HuH-7.5 (cell line): ENCODE data around the gene MXI1.
A peak's percentile ranks its signal among the peaks of the same experiment; 100 is the strongest.

Experiments
- DNase-seq: peaks from one replicate; pipeline ENCODE4 v3.0.0; 2011; ENCODE audit warnings: low spot score

Gene MXI1

DNA sequence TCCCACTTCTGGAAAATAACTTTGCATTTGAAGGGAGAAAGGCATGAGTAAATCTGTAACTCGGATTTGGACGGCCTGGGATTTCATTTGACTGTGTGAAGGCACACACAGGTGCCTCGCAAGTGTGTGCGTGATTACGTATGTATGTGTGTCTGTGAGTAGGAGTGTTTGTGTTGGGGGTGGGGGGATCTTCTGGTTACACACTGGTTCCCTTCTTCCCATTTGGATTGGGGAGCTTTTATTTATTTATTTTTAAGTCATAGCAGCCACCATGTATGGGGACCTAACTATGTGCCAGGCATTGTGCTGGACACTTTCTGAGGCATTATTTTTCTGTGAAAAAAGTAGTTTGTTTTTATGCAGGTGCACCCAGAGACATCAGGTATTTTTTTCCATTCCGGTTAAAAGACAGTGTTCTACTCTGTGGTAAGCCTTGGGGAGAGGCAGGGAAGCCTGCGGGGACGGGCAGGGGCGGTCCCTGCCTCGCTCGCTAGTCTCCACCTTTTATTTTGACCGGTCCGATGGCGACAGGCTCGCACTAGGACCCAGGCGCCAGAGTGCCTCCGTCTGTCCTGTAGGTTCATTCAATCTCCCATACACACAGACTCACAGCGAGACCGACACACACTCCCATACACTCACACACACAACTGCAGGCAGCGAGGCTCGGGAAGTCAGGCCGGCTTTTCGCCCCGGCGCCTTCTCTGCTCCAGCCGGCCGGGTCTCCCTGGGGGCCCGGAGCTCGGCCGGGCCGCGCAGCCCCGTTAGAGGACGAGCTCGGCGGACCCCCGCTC lies at the start of gene MXI1:
Gene MXI1, plus strand, starts transcription at position 595 of the 794 bp plus-strand sequence. CDS start 204 bp downstream, outside the sequence.
- peak; percentile 91 for DNase-seq

DNA sequence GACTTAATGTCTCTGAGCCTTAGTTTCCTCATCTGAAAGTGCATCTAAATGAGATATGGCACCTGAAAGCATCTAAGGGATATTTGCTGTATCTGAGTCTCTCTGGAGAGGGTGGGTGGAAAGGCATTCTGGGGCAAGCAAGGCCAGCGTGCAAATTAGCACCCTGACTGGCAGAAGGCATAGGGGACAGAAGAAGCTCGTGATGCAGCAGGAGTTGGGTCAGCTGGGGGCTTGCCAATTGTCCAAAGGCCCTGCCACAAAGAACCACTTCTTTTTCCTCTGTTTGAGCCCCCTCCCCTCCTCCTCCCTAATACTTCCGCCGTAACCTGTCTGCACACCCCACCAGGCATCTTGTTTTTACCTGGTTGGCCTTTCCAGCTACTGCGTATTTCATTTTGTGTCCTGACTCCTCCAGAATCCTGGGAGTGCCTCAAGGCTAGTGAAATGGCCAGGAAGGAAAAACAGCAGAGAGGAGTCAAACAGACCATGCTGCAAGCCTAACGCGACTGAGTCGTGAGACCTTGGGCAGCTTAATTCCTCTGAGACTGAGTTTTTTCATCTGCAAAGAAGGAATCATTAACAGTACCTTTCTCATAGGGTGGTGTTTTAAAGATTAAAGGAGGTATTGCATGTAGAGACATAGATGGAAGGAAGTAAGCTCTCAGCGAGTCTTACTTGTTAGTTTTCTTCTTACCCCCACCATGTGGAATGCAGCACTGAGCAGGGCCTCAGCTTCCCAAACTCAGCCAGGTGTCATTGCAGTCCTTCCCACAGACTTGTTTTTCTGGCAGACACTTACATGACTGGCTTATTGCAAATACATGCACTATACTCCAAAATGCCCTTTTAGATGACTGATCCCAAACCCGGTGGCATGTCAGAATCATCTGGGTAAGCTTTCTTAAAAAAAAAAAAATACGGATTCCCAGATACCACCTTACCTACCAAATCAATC lies 49.1 kb upstream of the MXI1 start:
- DNase-seq, result no peak

- DNase-seq, result no peak
These were observed 47.3 kb upstream of the MXI1 start for GRCh38 chr10:110160081-110160480.

GRCh38 chr10:110160522-110160921 lies 46.9 kb upstream of the MXI1 start:
- DNase-seq, result no peak

DNA sequence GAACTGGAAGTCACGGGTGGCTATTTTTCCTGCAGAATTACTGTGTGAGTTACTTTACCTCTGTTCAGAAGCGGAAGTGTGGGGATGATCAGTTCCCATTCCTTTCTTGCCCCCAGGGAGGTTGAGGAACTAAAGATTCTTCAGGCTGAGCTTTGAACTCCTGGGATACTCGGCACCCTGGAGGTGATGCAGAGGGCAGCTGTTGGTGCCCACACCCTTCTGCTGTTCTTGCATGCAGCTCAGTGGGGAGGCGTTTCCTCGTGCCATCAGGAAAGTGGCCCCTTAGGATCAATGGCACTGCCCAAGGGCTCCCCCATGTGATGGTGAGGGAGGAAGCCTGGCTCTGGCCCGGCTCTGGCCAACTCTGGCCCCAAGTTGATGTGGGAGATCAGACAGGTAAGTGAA lies 44.7 kb upstream of the MXI1 start:
- DNase-seq, result no peak

DNA sequence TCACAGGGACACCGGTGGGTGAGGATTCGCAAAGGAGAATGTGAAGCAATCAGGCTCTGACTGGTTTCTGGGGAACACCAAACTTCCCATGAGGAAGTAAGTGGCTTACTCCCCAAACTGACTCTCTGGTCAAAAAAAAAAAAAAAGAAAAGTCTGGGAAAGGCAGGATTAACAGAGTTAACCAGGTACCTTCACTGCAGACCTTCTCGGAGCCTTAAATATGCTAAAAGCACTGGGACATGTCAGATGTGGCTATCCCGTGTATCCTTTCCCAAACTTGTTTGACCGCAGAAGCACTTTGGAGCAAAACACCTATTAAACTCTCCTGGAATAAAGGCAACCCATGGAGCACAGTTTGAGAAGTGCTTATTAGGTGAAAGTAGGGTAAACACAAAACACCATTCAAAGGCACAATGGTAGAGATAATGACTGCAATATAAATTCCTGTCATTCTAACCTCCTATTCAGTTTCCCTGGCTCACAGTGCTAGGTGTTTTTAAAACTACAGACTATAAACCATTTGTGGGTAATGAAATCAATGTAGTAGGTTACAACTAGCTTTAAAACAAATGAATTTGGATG lies 44.1 kb upstream of the MXI1 start:
- DNase-seq, result no peak

DNA sequence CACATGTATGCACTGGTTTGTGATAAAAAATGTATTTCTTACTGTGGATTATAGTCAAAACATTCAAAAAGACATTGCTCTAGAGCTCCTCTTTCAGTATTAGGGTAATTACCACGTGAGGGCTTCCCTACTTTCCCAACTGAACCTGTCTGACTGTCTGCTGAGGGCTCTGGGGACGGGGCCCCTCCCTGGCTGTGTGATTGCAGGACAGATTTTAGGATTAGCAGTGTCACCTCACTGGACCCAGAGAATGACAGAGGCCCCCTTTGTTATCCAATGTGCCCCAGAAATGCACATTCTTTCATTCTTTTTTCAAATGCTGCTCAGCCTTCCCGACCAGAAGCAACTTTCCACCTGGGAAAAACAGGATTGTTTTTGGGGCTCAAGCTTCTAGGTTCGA lies 43.6 kb upstream of the MXI1 start:
- no peak for DNase-seq

- DNase-seq, result no peak
These were observed 42.2 kb upstream of the MXI1 start for GRCh38 chr10:110165239-110165638.

- DNase-seq, result no peak
These were observed 40.3 kb upstream of the MXI1 start for GRCh38 chr10:110167149-110167548.

DNA sequence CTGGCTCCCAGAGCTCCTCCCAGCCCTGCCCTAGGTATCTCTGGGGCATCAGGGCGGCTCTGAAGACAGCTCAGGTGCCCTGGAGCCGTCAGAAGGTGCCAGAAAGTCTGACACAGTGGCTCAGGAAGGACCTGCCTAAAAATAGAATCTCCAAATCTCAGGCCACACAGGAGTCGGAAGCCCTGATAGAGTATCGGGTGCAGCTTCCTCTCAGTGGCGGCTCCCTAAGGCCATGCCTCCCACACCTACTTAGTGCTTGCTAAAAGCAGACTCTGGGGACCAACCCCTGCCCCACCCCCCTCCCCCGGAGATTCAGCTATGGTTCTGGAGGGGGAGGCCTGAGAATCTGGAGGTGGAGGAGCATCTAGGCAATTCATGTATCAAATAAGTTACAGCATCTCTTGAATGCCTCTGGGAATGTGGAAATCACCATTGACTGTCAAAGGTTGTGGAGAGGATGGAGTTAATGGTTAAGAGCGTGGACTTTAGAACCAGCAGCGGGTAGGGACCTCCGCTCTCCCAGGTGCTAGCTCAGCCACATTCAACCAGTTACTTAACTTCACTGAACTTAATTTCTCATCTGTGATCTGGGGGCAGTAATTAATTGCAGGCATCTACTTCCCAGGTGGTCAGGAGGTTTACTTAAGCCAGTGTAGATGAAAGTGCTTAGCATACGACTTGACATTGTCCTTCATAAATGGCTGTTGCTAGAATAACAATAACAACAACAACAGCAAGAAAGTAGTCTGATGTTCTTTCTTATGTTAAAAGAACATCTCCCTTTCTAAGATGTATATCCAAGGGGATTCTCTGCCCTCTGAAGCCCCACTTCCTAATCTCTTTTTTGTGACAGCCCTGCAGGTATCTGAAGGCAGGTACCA lies 38.6 kb upstream of the MXI1 start:
- peak; percentile 53 for DNase-seq

DNA sequence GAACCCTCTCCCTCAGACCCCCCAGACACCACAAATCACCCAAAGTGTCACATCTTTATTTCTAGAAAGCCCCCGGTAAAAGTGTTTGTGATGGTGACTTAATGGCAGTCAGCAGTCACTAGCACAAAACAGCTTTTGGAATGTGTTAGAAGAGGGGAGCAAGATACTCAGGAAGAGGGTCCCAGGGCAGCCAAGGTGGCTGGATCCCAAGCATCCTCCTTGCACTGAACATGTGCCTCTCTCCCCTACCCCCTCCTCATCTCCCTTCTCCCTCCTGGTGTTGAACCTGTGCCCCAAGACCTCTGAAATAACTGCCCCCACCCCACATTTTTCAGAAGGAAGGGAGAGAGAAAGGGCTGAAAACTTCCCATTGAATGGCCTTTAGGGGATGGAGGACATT lies 37.8 kb upstream of the MXI1 start:
- no peak for DNase-seq

DNA sequence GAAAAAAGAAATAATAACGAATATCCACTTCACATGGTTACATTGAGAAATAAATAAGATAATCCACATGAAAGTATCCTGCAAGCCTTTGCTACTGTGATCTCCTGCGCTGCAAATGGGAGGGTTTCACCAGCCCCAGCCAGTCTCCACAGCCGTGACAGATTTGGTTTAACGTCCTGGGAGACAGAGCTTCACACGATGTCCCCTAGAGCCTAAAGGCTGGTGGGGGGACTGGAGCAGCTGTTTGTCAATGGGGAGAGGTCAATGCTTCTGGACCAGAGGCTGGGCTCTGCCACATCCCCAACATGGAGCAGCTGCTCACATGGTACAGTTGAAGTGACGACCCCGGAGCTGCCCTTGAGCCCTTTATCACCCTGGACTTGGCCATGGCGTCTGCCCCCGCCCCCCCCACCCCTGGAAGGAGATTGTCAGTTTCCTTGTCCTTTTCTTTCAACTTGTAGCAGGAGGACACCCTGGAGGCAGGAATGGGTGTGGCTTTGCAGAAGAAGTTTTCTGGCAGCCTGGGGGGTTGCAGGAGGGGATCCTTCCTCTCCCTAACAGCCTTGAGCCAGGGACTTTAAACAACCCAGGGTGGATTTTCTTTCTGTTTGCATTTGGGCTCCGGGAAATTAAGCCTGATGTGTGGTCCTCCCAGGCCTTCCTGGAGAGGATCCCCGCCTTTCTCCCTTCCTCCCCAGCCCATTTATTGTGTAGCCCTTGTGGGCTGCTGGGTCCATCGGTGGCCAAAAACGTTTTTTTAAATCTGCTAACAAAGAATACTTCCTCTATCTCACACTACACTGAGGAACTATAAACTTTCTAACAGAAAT lies 37.0 kb upstream of the MXI1 start:
- DNase-seq, result no peak

GRCh38 chr10:110171032-110171431 lies 36.4 kb upstream of the MXI1 start:
- DNase-seq, result no peak

- no peak for DNase-seq
These were observed 35.2 kb upstream of the MXI1 start for GRCh38 chr10:110172155-110172554.

DNA sequence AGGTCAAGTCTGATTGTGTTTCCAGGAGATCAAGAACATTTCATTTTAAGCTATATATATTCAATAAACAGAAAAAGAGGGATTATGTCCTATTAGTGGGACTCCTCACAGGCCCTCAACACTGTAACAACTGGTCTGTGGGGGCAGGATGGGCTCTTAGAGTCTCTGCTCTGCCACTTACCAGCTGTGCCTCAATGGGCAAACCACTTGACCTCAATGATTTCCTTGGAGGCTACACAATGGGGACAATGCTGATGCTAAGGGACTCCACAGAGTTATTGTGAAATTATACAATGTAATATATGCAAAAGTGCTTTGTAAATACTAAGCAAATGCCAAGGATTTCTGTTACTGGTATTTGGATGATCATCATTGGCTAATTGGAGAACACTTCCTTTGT lies 33.2 kb upstream of the MXI1 start:
- DNase-seq, result no peak

- DNase-seq, result no peak
These were observed 32.6 kb upstream of the MXI1 start for GRCh38 chr10:110174816-110175215.

DNA sequence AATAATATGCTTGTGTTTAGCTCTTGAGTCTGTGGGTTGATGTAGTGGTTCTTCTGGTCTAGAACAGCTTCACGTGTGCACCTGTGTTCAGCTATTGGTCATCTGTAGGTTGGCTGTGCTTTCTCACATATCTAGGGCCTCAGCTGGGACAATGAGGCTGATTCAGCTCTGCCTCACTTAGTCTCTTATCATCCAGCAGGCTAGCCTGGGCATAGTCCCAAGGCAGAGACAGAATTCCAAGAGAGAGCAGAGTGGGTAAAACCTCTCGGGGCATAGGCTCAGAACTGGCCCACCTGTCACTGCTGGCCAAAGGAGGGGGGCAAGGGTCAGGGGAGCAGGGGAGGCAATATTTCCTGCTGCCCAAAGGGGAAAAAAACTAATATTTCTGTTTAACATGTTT lies 32.0 kb upstream of the MXI1 start:
- no peak for DNase-seq

DNA sequence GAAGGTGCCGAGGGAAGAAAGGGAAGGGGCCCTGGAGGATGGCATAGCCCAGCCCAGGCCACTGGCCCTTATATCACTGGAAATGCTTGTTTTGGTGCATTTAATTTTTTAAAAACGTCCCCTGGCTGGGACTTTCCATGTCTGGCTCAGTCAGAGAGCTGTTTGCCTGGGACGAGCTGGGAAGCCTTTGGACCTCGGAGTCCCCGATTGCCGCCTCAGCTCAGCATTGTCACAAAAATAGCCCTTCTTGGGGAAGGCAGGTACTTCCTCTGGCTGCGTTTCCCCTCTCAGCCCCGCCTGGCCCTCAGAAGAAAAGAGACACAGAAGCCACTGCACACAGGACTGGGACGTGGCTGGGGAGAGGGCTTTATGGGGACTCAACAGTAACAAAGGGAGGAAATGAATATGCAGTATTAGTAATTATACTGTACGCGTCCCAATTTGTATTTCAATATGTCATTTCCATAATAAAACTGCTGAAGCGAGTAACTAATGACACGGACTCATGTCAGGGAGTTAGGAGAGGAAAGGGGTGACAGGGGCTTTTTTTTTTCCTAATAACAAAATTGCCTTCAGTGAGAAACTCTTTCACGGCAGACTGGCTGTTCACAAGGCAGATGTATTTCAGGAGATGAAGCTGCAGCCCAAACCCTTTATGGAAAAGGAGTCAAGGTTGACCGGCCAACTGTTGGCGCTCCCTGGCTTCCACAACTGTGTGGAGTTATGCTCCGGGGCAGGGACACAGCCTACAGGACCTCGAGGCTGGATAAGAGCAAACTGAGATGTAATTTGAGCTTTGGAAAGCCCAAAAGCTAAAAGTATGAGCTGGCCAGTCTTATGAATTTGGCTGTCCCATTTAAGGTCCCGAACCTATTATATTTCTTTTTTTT lies 31.0 kb upstream of the MXI1 start:
- DNase-seq, result no peak

GRCh38 chr10:110179220-110179619 lies 28.2 kb upstream of the MXI1 start:
- DNase-seq, result no peak

DNA sequence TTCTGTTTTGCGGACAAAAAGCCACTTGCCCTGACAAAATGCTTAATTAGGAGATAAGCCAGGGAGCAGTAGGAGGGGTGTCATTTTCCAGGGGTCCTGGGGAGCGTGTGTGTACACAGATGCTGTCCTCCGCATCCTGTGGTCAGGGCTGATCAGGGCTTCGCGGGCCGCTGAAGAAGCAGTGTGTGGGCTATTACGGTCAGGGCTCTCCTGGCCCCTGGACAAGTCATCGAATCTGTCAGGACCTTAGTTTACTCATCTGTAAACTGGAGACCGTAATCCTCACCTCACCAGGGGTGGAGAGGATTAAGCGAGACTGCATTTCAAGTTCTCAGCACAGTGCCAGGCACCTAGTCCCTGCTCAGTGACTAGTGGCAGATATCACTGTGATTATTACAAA lies 26.0 kb upstream of the MXI1 start:
- DNase-seq, result no peak
